EL (cell line): ENCODE data around the gene TRIO.

Experiments used
- DNase-seq: peaks from one replicate; pipeline ENCODE4 v3.0.0-alpha.2; 2016

The TRIO gene

DNA sequence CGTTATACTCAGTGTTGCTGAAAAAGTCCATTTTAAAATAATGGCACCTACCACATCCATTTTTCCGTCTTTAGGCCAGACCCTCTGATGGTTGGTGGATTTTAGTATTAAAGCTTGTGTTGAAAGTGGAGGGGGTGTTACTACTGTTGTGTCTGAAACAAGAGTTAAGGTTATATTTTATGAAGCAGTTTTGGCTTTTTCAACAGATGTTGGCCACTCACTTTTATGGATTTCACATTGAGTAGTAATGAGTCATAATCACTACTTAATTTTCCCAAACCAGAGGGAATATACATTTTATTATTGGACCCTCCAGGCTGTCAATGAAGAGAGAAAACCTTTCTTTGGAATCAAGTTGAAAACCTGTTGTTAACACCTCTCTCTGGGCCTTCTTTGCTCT, 88.0 kb downstream of the TRIO start:
- DNase-seq, result peak; percentile 65

DNA sequence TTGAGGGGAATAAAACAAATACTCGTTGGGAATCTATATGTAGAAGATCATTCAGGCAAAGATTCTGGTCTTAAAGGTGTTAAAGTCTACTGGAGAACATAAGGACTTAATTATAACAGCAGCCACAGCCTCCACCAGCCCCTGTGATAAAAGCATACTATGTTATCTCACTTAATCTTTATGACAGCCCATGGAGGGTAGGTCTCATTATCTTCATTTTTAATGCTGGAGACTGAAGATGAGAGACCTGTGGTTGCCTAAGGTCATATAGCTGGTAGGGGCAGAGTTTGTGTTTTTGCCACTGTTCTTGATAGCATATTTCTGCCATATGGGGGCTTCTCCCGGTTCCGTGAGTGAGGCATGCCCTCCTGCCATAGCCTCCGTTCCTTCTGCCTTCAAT, 88.7 kb downstream of the TRIO start:
- DNase-seq, result no peak

DNA sequence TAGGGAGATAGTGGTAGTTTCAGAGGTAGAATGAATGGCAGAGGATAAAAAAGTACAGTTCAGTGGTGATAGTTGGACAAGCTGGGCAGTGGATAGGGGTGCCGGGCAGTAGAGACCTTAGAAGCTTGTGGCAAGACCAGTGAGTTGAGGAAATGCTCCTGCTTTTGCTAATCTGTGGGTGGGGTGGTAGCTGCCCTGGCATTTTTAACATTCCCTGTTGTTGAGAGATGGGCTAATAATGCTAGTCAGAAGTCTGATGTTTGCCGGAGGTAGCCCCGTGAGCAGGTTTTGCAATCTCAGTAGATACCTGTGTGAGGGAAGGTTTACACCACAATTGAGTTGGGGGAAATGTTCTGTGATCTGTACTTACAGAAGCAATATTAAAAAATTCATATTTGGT, 91.1 kb downstream of the TRIO start:
- DNase-seq, result peak; percentile 65

DNA sequence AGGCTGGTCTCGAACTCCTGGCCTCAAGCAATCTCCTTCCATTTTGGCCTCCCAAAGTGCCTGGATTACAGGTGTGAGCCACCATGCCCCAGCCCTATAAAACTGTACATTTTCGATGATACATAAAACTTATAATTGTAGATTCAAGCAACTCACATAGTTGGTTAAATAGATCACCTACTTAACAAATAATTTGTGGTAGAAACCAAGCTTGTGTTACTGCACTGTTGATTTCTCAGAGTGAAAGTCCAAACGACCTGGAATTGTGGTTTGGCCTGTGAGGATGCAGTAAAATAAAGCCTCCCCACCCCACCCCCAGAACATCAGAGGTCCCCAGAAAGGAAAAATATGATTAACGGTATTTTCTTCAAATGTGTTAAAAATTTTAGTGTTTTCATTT, 92.7 kb downstream of the TRIO start:
- no peak for DNase-seq

DNA sequence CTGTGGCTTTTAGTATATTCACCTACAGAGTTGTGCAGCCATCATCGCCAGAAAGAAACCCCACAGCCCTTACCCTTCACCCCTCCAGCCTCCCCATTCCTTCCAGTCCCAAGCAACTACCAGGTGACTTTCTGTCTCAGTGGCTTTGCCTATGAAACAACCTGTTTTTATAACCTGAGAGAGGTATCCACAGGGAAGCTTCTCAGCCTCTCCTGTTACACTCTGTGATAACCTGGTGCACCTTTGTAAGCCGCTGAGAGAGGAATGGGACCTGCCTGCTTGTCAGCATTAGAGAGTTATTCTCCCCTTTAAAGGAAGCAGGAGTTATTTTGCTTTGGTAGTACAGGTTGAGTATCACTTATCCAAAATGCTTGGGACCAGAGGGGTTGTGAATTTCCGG, 93.6 kb downstream of the TRIO start:
- no peak for DNase-seq

DNA sequence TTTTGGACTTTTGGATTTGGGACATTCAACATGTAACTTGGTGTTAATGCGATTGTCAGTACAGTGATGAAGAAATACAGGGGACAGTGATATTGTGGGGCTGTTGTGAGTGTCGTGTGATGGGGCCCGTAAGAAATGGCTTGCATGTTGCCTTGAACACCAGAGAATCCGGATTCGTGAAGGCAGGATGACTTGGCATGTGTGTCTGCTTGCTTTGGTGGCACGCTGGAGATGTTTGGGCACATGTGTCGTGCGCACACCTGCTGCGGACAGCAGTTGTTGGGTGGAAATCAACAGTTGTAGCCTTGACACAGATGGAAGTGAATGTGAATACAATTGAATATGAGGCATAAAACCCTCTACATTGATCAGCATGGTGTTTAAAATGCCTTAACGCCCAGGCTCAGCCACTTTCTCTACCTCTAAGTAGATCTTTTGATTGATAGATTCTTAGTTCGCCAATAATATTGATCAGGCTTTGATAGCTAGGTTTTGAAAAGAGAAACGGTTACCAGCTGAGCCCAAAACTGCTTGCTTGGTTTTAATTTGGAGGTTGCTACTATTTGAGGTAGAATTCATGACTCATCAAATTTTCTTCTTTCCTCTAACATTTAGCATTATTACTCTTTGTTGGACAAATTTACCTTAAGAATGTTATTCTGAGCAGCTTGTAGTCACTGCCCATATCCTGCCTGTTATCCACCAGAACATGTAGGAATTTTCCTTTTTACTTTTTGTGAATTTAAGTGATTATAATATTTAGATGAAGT, 94.4 kb downstream of the TRIO start:
- DNase-seq, result no peak

DNA sequence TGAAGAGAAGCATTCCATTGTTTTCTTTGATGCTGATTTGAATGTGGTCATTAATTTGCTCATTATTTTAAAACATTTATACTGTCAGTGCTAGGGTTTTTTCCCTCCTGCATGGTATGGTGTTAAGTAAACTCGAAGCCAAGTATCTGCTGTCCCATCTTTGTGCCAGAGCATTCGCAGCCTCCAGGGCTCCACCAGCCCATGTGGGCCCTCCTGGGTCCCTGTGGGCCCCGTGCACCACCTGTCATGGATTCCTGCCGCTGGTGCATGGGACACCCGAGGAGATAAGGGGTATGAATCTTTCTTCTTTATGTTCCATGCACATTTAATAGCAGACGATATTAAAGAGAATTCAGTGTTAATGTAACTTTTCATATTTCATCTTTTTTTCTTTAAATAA, 95.1 kb downstream of the TRIO start:
- no peak for DNase-seq

DNA sequence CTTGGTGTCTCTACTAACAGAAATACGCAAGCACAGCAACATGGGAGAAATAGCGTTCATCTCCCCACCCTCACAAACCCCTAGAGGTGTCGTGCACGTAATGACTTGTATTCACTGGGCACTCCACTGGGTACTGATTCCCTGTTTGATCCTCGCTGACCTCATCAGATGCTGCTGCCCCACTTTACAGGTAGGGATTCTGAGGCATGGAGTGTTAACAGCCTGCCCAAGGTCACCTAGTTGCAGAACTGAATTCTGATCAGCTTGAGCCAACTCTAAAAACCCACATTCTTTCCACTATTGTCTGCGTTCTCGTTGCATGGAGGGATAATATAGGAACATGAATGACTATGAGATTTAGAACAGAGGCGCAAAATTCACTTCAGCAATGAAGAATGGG, 96.3 kb downstream of the TRIO start:
- DNase-seq, result no peak

DNA sequence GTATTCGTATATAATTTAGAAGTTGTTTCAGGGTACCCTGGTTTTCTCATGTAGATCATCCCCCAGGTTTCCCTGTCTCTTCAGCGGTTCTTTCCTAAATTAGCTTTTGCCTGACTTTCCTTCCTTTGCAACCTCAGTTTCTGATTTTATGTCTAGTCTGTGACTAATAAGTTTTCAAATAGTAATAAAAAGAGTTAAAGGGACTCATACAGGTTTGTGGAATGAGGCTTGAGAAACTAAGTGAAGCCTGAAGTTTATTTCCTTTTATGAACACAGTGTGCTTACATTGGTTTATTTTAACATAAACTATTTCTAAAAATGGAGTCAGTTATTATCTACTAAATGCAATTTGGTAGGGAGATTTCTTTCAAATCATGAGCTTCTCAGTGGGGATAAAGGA, 96.8 kb downstream of the TRIO start:
- DNase-seq, result no peak

DNA sequence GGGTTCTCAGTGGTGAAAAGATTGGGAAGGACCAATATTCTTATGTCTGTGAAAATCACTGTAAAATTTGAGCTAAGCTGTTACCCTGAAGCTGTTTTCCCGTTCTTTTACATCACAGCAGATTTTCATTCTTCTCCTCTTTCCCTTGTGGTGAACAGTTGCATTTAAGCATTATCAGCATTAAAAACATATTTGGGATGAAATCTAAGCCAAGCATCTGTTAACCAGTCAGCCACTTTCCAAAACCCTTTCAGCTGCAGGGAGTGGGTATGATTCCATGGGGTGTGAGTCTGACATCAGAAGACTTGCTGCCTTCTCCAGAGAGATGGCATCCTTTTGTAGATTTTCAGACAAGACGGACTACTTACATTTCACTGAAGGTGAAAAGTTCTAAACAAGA, 97.2 kb downstream of the TRIO start:
- DNase-seq, result peak; percentile 50

DNA sequence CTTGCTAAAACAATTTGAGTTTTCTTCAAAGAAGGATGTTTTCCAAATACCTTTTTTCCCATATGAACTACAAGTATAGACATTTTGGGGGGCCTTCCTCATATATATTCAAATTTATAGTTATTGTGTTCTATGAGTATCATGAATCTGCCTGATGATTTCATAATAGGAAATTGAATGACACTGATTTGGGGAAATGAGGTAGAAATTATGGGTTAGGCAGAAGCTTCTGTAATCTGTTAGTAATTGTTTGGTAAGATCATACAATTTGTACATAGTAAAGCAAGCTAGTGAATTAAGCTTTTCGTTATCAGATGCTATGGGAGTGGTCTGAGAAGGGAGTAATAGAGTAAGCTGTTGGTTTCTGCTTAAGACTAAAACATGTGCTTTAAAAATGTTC, 98.0 kb downstream of the TRIO start:
- DNase-seq, result no peak

DNA sequence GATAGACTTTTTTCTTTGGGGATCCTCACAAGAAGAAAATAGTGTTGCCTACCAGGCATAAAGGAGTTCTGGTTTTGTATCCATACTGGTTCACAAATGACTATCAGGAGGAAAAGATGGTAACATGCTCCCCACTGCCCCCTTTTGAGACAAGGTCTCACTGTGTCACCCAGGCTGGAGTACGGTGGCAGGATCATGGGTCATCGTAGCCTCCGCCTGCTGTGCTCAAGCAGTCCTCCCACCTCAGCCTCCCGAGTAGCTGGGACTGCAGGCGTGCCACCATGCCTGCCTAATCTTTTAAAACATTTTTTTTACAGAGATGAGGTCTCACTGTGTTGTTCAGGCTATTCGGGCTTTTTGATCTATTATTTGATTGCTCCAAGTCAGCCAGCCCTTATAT, 99.3 kb downstream of the TRIO start:
- DNase-seq, result no peak

DNA sequence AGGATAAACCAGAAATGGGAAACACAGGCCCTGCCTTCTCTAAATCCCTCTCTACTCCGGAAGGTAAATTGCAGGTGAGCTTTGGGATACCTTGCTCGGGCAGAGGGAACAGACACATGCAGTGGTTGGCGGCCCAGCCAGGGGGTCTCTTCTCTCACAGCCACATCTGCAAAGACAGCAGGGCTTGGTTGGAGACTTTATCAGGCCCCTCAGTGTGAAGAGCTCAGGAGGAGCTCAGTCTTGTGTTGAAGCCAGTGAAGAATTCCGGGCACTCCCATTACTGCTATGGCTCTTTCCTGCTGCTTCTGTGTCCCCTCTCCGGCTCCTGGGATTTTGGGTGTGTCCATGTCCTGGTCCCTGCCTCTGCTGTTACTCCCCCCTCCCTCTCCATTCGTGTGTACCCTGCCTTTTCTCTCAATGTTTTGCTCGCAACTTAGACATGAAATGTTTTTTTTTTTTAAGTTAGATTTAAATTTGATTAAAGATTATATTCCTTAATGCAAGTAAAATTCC, 99.8 kb downstream of the TRIO start:
- DNase-seq, result no peak

DNA sequence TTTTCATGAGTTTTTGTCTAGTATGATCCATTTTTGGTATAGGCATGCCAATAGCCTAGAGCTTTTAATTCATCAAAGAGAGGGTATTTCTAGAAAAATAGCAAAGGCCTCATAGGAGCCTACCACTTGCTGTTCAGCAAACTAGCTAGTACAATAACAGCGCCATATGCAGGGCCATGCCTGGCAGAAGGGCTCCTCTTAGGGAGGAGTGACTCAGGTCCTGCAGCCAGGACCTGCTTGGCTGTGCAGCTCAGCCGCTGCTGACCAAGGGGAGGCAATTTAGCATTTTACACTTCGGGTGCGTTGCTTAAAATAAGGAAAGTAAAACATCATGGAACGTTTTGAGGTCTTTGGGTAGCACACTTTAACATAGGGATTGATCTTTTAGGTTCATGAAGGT, 100.6 kb downstream of the TRIO start:
- DNase-seq, result no peak

DNA sequence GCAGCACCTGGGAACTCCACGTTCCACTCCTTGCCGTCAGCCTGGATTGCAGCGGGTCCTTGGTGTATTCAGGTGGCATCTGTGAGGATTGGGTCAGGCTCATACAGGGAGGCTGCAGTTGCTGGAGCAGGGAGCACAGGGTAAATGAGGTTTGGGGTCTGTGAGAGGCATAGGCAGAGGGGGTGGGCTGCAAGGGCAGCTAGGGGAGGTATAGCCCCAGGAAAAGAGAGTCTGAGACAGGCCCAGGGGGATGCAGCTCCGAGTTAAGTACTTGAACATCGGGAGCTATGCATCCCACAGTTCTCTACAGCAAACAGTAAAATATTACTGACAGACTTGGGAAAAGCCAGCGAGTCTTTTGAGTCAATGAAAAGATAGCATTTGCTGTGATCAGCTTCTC, 101.6 kb downstream of the TRIO start:
- no peak for DNase-seq

DNA sequence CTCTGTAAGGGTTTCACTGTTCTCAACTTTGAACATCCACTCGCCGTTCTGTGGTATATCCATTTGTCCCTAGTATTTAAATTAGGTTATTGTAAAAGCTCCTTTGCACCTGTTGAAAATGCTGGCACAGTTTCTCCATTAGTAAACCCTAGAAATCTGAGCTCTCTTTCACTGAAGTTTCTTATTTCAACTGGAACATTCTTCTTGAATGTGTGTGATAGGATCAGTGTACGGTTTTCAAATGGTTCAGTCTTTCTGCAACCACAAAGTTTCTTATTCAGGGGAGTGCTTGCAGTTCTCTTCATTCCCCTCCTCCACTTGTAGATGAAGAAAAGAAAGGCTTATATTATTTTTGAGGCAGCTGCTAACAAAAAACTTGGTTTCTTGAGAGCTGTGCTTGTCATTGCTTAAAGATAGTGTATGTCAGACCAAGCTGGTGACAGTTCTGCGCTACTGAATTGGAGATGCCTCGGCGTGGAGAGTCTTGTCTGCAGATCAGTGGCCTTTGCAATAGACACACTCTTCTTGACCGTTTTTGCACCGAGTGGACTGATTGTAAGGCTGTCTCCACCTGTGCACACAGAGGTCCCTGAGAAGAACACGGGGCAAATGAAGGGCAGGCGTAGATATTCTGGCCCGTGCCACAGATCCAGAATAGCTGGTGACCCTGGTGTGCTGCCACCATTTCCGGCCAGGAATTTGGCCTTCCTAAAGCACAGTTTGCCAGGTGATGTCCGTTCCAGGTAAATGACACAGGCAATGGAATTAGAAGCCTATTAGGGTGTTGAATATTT, 102.2 kb downstream of the TRIO start:
- no peak for DNase-seq

DNA sequence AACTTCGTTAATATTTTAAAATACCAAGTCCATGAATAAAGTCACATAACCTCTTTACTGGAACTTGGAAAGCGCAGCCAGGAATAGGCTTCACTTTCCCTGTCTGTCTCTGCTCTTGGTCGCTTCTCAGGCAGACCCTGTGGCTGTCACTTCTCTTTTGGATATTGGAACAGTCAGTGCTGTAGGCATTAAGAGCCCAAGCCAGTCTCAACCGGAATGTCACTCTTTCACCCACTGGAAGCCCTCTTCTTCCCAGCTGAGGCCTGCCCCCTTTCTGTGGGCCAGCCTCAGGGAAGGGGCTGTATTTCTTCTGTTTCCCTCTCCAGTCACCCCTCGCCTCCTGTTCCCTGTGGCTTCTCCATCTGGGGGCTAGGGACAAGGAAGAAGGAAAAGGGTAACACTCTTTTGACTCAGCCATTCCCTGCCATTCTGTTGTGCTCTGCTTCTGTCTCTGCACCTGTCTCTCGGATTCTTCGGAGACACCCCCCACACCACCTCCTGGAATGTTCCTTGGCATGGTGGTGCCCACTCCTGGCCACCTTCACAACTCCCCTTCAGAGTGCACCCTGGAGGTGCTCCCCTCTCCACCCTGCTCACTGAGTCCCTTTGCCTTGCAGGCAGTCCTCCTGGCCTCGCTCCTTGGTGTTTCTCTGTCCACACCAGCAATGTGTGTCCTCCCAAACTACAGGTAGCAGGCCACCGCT, 103.4 kb downstream of the TRIO start:
- no peak for DNase-seq

DNA sequence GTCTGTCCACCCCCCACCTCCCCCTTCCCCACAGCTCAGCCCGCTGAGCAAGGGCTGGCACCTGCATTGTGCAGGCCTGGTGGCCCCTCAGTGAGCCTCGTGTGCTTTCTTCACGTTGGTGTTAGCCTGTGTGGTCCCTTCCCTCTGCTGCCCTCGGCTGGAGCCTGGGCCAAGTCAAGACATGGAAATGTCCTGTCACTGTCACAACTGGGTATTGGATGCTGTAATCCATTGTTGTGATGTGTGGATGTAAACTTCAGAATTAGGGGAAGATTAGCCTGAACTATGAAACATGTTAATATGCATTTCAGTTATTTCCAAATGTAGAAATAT, 103.9 kb downstream of the TRIO start:
- DNase-seq, result no peak

DNA sequence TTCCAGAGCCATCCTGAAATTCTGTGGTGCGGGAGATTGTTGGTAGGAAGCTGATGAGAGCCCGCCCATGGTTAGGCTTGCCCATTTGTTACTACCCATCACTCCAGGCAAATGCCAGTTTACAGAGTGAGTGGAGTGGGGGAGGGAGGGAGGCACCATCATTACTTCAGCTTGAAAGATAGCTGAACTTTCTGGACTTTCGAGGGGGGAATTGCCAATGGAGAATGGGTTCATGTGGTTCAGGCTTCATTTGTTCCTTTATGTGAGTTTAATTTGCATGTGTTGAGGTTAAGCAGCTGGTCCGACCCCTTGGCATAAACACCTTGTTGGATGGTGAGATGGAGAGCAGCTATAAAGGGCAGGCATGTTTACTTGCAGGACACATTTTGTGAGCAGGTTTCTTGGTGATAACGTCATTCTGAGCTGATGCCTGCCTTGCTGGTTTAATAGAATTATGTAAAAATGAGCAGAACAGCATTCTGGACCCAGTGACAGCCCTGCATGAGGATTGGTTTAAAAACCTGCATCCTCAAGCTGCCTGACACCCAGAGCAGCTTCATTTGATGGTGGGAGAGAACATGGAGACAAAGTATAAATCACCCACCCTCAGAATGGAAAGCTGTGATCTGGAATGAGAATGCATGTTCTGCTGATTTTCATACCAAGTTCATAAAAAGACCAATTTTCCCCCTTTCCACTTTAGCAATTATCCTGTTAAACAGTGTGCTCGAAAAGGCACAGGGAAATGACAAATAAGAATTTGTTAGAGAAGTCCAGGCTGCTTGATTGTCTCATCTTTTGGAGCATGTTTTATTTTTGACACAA, 106.3 kb downstream of the TRIO start:
- DNase-seq, result no peak

DNA sequence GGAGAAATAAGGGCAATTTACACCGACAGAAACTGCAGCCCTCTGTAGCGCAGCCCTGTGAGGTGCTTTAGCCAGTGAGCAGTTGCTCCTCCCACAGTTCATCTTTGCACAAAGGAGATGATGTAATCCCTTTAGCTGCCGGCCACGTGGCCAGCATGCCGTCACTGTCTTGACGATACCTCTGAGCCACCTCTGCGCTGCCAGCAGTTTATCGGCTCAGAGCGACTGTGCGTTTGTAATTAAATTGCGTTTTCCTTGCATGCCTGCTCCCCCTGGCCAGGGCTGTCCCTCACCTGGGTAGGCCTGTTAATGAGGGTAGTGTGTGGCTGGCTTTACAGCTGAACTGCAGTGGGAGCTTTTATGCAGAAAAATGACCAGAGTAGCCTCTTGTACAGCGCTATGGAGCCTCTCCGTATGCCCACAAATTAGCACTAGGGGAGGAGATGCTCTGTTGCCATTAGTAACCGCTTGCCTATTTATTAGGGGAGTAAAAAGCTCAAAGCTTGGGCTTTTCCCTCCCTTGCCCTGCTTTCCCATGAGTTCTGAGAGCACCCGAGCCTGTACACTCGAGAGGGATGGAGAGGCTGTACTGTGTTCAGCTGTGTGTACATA, 107.0 kb downstream of the TRIO start:
- peak; percentile 60 for DNase-seq

DNA sequence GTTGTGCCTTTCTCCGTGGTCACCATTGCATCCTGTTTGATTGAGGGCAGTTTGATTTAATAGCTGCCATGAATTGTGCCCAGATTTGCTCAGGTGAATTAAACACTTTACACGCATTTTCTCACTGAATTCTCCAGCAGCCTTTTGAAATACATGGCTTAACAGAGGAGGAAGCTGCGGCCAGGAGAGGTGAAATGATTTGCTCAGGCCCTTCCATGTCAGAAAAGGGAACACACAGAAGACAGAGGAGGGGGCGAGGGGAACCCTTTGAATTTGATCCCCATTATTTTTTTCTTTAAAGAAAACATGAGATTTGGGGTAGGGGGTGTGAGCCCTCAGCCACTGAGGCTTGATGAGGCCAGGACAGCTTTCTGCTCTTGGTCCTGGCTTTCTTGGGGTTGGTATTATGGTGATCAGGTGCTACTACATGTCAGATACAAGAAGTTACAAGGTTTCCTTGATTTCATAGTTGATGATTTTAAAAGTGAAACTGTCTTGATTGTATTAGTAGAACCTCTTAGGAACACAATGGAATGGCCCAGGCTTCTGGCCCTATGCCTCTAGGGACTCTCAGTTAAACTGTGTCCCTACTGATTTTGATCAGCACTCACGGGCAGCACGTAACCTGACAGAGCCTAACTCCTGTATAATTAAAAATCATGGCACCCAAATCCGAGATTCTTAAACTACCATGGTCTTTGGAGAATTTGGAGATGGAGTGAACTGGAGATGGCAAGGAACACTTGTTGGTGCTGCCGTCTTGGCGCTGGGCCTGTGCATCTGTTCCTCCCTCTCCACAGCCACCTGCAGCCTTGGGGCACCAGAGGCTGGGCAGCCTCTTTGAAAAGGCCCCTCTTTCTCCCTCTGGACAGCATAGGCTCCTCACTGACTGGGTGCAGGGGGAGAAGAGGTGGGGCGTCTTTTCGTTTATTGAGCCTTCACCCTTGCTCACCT, 107.9 kb downstream of the TRIO start:
- DNase-seq, result no peak
